Activated T-cell treated with anti-CD3 and anti-CD28 coated beads, Interleukin-2, amount 50 U/mL, for 4 hours (primary cell): ENCODE data around the gene KRTAP3-2. TPM values are rescaled to one million over a fixed set of nuclear protein-coding genes. Genes with fewer than 3 reads are reported as not detected.
"Not testable (repeated sequence)": the region's sequence is repeated elsewhere in the genome, so short reads cannot be mapped to it uniquely, and the experiment has no call there.

Source experiments
- ATAC-seq, 2 donors: fragments of 200-7000 bp; cut with Tn5 transposase; one replicate each; pipeline ENCODE4 v1.10.0; 2021
- DNase-seq: peaks from one replicate; pipeline ENCODE4 v3.0.0-alpha.2; 2020
- H3K27me3 Mint-ChIP-seq: one replicate; pipeline ENCODE4 v1.8.0; 2021; ENCODE audit warnings: low read depth, mixed read lengths
- H3K36me3 Mint-ChIP-seq: one replicate; pipeline ENCODE4 v1.8.0; 2022; ENCODE audit warnings: mixed read lengths; ENCODE audit not compliant: insufficient read depth
- H3K4me1 Mint-ChIP-seq: one replicate; pipeline ENCODE4 v1.8.0; 2021; ENCODE audit warnings: low read depth, mixed read lengths
- H3K4me3 Mint-ChIP-seq: one replicate; pipeline ENCODE4 v1.8.0; 2021; ENCODE audit warnings: mild to moderate bottlenecking, moderate library complexity, mixed read lengths
- H3K9me3 Mint-ChIP-seq: one replicate; pipeline ENCODE4 v1.8.0; 2021; ENCODE audit warnings: mixed read lengths
- total RNA-seq, 3 donors: library from RNA; stranded (reverse); gene quantifications; one replicate each; pipeline ENCODE4 v1.2.1, GENCODE V29; 2021

Gene KRTAP3-2
- total RNA-seq = not detected

GRCh38 chr17:40999563-40999962 lies at the start of gene KRTAP3-2:
KRTAP3-2 (minus strand) TSS chr17:40999906; CDS start chr17:40999853, 53 bp downstream.
- H3K27me3 Mint-ChIP-seq = peaks cover 29% of the 10 kb centered on the region
- not testable (repeated sequence) for H3K9me3 Mint-ChIP-seq

GRCh38 chr17:41049110-41049509 lies 49.4 kb upstream of the KRTAP3-2 start:
- ATAC-seq (no peak), DNase-seq (no peak)
- Mint-ChIP-seq H3K9me3 (no peaks in the 10 kb centered on the region), H3K27me3 (peaks cover 14% of the 10 kb centered on the region), H3K4me3 (no peak overlapping the region), H3K36me3 (no peaks in the 10 kb centered on the region), H3K4me1 (no peaks in the 10 kb centered on the region)

More at GRCh38 chr17:40999563-40999962, at the start of gene KRTAP3-2:
- H3K4me3 Mint-ChIP-seq, ATAC-seq, H3K4me1 Mint-ChIP-seq, DNase-seq, H3K36me3 Mint-ChIP-seq: not testable (repeated sequence)

DNA sequence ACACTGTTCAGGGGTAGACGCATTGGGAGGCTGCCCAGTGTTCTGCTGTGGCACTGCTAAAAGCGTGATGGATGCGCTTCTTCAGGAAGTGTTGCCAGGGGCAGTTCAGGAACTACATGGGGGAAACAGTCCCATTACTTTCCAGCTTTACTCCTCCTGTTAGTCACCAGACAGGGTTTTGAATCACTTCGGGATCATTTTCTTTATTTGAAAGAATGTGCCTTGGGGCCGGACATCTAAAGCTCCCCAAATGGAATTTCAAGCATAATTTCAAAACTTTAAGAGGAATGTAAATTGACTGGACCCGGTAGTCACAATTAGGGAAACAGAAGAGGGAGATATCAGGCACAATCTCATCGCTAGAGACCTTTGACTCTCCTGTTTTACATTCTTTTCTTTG lies 48.7 kb upstream of the KRTAP3-2 start:
- H3K4me1 Mint-ChIP-seq = no peaks in the 10 kb centered on the region
- H3K9me3 Mint-ChIP-seq = peaks cover 3% of the 10 kb centered on the region
- ATAC-seq (no peak), DNase-seq (no peak)
- no peaks in the 10 kb centered on the region for H3K36me3 Mint-ChIP-seq
- H3K27me3 Mint-ChIP-seq = peaks cover 18% of the 10 kb centered on the region
- no peak overlapping the region for H3K4me3 Mint-ChIP-seq

GRCh38 chr17:41046735-41047465 lies 47.2 kb upstream of the KRTAP3-2 start, which contains the start of gene KRTAP2-1:
KRTAP2-1 (minus strand) TSS chr17:41047316; CDS start chr17:41047267, 49 bp downstream.
- not testable (repeated sequence) for DNase-seq, H3K4me3 Mint-ChIP-seq, H3K36me3 Mint-ChIP-seq, H3K9me3 Mint-ChIP-seq, H3K4me1 Mint-ChIP-seq, ATAC-seq
- H3K27me3 Mint-ChIP-seq = peaks cover 18% of the 10 kb centered on the region

GRCh38 chr17:41042953-41043352 lies 43.2 kb upstream of the KRTAP3-2 start:
- Mint-ChIP-seq H3K4me3 (no peak overlapping the region), H3K27me3 (peaks cover 20% of the 10 kb centered on the region), H3K9me3 (peaks cover 6% of the 10 kb centered on the region), H3K4me1 (no peaks in the 10 kb centered on the region), H3K36me3 (no peaks in the 10 kb centered on the region)
- no peak for DNase-seq
- ATAC-seq = no peak

DNA sequence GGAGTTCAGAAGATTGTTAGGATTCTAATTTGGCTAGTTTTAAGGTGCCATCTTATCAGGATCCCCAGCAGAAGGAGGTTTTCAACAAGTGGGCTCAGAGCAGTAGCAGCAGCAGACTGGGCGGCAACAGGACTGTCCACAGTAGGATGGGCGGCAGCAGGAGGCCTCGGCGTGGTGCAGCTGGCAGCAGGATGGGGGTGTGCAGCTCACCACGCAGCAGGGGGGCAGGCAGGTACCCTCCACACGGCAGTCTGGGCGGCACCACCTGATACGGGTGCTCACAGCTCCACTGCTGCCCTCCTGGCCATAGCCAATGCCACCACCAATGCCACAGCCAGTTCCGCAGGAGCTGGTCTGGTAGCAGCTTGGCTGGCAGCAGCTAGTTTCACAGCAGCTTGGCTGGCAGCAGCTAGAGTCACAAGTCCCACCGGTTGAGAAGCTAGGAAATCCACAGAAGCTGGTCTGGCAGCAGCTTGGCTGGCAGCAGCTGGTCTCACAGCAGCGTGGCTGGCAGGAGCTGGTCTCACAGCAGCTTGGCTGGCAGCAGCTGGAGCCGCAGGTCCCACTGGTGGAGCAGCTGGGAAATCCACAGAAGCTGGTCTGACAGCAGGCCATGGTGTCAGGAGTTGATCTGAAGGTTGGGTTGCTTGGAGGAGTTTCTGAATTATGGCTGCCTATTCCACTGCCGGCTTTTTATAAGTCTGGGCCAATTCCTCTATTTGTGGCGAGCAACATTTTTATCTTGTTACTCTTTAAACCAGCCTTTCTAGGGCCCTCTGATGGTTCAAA lies 41.3 kb upstream of the KRTAP3-2 start, which contains the start of gene KRTAP1-1:
Gene KRTAP1-1 (minus strand): TSS at position 668 of the 789 bp plus-strand sequence. CDS start 53 bp downstream, at position 615.
- not testable (repeated sequence) for H3K36me3 Mint-ChIP-seq

DNA sequence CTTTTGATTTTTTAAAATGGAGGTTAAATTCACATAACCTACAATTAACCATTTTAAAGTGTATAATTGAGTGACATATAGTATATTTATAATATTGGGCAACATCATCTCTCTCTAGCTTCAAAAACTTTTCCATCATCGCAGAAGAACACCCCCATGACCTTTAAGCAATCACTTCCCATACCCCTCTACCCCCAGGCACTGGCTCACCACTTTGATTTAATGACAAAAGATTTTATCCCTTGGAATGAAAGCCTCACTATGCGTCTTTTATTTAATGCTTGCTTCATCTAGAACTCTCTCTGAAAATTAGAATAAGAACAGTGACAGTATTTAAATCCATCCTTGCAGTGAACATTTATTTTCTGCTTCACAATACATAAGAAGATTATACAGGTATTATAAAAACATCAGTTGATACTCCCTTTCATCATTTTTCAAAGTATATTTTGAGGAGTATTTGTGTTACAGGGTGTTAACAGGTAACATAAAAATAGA lies 38.2 kb upstream of the KRTAP3-2 start:
- DNase-seq = no peak
- no peaks in the 10 kb centered on the region for H3K36me3 Mint-ChIP-seq
- H3K9me3 Mint-ChIP-seq = no peaks in the 10 kb centered on the region
- H3K4me1 Mint-ChIP-seq = no peaks in the 10 kb centered on the region
- peaks cover 19% of the 10 kb centered on the region for H3K27me3 Mint-ChIP-seq
- ATAC-seq = no peak
- no peak overlapping the region for H3K4me3 Mint-ChIP-seq

More for the DNA sequence above, 41.3 kb upstream of the KRTAP3-2 start, which contains the start of gene KRTAP1-1:
- H3K4me1 Mint-ChIP-seq, ATAC-seq, H3K9me3 Mint-ChIP-seq, DNase-seq, H3K4me3 Mint-ChIP-seq: not testable (repeated sequence)
- H3K27me3 Mint-ChIP-seq = peaks cover 20% of the 10 kb centered on the region

DNA sequence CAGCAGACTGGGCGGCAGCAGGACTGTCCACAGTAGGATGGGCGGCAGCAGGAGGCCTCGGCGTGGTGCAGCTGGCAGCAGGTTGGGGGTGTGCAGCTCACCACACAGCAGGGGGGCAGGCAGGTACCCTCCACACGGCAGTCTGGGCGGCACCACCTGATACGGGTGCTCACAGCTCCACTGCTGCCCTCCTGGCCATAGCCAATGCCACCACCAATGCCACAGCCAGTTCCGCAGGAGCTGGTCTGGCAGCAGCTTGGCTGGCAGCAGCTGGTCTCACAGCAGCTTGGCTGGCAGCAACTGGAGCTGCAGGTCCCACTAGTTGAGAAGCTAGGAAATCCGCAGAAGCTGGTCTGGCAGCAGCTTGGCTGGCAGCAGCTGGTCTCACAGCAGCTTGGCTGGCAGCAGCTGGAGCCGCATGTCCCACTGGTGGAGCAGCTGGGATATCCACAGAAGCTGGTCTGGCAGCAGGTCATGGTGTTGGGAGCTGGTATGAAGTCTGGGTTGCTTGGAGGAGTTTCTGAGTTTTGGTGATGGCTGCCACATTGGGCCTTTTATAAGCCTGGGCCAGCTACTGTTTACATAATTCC lies 34.7 kb upstream of the KRTAP3-2 start, which contains the start of gene KRTAP1-3:
Gene KRTAP1-3 (minus strand): TSS at position 529 of the 590 bp plus-strand sequence. CDS start 53 bp downstream, at position 476.
- H3K4me3 Mint-ChIP-seq, H3K9me3 Mint-ChIP-seq, H3K36me3 Mint-ChIP-seq, ATAC-seq, H3K4me1 Mint-ChIP-seq, DNase-seq: not testable (repeated sequence)
- peaks cover 28% of the 10 kb centered on the region for H3K27me3 Mint-ChIP-seq

DNA sequence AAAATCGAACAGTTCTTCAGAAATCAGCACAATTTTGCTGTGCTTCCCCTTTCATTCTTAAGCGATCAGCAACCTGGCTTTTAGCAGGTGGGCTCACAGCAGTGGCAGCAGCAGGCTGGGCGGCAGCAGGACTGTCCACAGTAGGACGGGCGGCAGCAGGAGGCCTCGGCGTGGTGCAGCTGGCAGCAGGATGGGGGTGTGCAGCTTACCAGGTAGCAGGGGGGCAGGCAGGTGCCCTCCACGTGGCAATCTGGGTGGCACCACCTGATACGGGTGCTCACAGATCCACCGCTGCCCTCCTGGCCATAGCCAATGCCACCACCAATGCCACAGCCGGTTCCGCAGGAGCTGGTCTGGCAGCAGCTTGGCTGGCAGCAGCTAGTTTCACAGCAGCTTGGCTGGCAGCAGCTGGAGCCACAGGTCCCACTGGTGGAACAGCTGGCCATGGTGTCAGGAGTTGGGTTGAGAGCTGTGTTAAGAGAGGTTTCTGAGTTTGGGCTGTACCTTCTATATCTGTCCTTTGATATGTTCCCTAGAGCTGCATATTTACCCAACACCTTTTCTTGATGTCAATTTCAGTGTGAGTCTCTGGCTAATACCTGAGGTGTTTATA lies 30.0 kb upstream of the KRTAP3-2 start, which contains the start of gene KRTAP1-4:
Gene KRTAP1-4 (minus strand): TSS at position 563 of the 613 bp plus-strand sequence. CDS start 117 bp downstream, at position 446.
- Mint-ChIP-seq H3K9me3 (no peaks in the 10 kb centered on the region), H3K36me3 (no peaks in the 10 kb centered on the region), H3K4me3 (no peak within 1 kb of the TSS), H3K27me3 (peaks cover 33% of the 10 kb centered on the region), H3K4me1 (no peaks in the 10 kb centered on the region)
- ATAC-seq (no peak), DNase-seq (no peak)

DNA sequence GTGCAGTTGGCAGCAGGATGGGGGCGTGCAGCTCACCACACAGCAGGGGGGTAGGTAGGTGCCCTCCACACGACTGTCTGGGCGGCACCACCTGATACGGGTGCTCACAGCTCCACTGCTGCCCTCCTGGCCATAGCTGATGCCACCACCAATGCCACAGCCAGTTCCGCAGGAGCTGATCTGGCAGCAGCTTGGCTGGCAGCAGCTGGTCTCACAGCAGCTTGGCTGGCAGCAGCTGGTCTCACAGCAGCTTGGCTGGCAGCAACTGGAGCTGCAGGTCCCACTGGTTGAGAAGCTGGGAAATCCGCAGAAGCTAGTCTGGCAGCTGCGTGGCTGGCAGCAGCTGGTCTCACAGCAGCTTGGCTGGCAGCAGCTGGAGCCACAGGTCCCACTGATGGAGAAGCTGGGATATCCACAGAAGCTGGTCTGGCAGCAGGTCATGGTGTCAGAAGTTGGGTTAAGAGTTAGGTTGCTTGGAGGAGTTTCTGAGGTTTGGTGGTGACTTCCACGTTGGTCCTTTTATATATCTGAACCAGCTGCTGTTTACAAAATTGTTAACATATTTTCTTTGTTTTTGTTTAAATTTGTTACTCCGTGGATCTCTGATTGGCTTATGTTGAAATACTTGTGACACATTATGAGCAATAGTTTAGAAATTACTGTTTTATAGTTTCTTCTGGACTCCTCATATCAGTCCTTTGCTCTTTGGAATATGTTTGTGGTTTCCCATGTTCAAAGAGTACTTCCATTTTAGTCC lies 27.2 kb upstream of the KRTAP3-2 start, which contains the start of gene KRTAP1-5:
Gene KRTAP1-5 (minus strand): TSS at position 494 of the 757 bp plus-strand sequence. CDS start 53 bp downstream, at position 441.
- DNase-seq (no peak), ATAC-seq (no peak)
- Mint-ChIP-seq H3K4me1 (no peaks in the 10 kb centered on the region), H3K27me3 (peaks cover 20% of the 10 kb centered on the region), H3K4me3 (no peak within 1 kb of the TSS), H3K36me3 (no peaks in the 10 kb centered on the region), H3K9me3 (no peaks in the 10 kb centered on the region)

DNA sequence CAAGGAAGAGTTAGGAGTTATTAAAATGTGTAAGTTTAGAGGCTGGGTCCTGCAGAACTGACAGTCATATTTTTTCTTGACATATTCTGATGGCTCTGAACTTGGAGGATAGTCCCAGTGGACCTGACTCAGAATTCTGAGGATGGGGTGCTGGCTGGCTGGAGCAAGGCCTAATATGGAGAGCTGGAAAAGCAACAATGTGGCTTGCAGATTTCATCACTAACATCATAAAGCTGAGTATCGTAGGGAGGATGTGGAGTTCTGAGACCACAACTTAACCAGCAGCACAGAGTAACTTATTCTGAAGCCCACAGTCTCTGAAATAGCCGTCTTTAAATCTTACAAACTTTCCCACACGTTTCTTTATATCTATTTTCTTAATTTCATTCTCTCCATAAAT lies 25.0 kb upstream of the KRTAP3-2 start:
- Mint-ChIP-seq H3K36me3 (no peaks in the 10 kb centered on the region), H3K9me3 (no peaks in the 10 kb centered on the region), H3K27me3 (peaks cover 11% of the 10 kb centered on the region), H3K4me1 (no peaks in the 10 kb centered on the region), H3K4me3 (no peak overlapping the region)
- DNase-seq (no peak), ATAC-seq (no peak)

DNA sequence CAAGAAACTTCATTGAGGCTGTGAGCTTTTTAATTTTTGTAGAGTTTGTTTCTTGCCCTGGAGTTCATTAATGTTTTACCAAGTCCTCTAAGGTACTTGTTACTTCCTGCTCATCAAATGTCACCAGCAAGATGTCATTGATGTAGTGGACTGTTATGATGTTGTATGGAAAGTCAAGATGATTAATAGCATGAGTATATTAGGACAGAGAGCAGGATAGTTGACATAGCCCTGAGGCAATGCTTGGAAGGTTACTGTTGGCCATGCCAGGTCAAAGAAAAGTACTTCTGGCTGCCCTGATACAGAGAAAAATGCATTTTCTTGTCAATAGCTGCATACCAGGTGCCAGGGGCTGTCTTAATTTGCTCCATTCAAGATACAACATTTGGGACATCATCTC lies 20.6 kb upstream of the KRTAP3-2 start:
- no peaks in the 10 kb centered on the region for H3K9me3 Mint-ChIP-seq
- no peaks in the 10 kb centered on the region for H3K36me3 Mint-ChIP-seq
- no peak for ATAC-seq
- no peaks in the 10 kb centered on the region for H3K4me1 Mint-ChIP-seq
- DNase-seq = no peak
- no peak overlapping the region for H3K4me3 Mint-ChIP-seq
- H3K27me3 Mint-ChIP-seq = no peaks in the 10 kb centered on the region

DNA sequence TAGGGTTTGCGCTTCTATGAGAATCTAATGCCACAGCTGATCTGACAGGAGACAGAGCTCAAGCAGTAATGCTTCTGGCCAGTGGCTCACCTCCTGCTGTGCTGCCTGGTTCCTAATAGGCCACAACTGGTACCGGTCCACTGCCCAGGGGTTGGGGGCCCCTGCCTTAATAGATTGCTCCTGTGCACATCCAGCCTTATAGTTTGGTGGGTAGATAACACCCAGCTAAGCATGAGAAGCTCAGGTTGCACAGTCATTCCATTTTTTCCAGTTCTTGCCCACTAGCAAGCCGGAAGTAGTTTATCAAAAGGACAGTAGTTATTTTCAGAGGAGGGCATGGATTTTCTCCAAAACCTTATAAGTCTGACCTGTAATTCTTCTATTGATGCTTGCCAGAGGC lies 19.7 kb upstream of the KRTAP3-2 start:
- no peaks in the 10 kb centered on the region for H3K9me3 Mint-ChIP-seq
- H3K4me1 Mint-ChIP-seq = no peaks in the 10 kb centered on the region
- no peak for ATAC-seq
- no peak for DNase-seq
- peaks cover 4% of the 10 kb centered on the region for H3K27me3 Mint-ChIP-seq
- H3K4me3 Mint-ChIP-seq = no peak overlapping the region
- no peaks in the 10 kb centered on the region for H3K36me3 Mint-ChIP-seq
